Middle frontal gyrus (tissue), 1 donor: ENCODE data around the gene KLF17.

ENCODE experiments used
- DNase-seq: peaks from one replicate; pipeline ENCODE4 v3.0.0-alpha.2; 2015; ENCODE audit warnings: low spot score; ENCODE audit errors: extremely low spot score

KLF17 gene

GRCh38 chr1:44151332-44151731 is 32.7 kb downstream of the KLF17 start:
- DNase-seq = no peak

- DNase-seq = no peak
Measured at GRCh38 chr1:44151808-44152207, 33.2 kb downstream of the KLF17 start.

DNA sequence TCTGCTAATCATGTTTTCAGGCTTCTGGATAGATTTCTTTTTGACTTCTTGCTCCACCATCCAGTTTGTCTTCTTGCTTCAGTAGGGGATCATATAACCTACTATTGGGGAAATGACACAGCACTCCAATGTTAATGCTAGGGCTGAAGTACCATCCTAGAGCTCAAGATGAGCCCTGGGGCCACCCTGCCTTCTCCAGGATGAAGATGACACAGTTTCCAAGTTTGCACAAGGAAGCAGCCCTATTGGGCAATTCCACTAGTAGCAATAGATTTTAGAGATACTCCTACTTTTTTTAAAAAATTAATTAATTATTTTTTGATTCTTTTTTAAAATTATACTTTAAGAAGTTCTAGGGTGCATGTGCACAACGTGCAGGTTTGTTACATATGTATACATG is 34.1 kb downstream of the KLF17 start:
- DNase-seq = no peak

DNA sequence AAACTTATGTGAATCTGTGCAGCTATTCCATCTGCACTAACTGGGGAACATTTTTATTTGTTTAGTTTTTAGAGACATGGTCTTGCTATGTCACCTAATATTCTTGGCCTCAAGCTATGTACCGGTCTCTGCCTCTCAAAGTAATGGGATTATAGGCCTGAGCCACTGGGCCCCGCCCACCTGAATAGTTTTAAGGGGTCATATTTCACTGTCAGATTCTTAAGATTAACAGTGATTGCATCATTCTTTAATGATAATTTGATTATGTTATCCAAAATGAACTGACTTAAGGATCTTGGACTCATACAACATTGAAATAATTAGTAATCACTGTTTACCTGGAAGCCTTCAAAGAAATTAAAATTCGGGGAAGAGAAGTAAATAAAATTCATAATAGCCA is 35.4 kb downstream of the KLF17 start:
- DNase-seq = no peak

DNA sequence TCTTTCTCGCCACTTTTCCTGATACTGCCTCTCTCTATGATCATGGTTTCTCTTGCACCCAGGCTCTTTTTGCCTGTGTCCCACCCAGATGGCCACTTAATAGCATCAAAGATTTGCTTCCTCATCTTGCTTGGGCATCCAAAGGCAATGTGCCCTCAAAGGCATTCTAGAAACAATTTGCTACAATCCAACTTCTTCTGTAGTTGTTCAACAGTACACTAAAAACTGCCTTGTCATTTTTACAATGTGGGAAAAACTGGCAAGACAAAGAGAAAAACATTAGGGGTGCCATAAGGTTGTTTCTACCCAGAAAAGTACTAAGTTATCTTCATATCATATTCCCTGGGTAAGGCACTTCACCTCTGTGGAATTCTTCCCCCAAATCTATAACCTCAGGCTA is 39.3 kb downstream of the KLF17 start:
- no peak for DNase-seq

DNA sequence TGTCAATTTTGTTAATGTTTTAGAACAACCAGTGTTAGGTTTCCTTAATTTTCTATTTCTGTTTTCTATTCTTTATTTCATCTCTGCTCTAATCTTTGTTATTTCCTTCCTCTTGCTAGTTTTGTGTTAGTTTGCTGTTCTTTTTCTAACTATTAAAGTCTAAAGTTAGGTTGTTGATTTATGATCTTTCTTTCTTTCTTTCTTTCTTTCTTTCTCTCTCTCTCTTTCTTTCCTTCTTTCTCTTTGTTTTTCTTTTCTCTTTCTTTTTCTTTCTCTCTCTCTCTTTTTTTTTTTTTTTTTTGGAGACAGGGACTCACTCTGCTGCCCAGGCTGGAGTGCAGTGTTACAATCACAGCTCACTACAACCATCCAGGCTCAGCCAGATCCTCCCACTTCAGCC is 40.2 kb downstream of the KLF17 start:
- DNase-seq = no peak

DNA sequence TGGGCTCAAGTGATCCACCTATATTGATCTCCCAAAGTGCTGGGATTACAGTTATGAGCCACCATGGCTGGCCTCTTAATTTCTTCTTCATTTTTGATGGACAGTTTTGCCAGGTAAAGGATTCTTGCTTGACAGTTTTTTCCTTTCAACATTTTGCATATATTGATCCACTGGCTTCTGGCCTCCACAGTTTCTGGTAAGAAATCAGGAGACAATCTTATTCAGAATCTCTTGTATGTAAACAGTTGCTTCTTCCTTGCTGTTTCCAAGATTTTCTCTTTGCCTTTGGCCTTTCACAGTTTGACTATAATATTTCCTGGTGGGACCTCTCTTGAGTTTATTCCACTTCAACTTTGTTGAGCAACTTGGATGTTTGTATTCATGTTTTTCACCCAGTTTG is 42.9 kb downstream of the KLF17 start:
- no peak for DNase-seq

- DNase-seq = no peak
Measured at GRCh38 chr1:44168520-44169098, 50.0 kb downstream of the KLF17 start.

GRCh38 chr1:44170281-44170823 is 51.7 kb downstream of the KLF17 start:
- no peak for DNase-seq

- no peak for DNase-seq
Measured at GRCh38 chr1:44174630-44175029, 56.0 kb downstream of the KLF17 start.
